Measurements from ENCODE around the gene C4orf50. TPM values are rescaled to one million over a fixed set of nuclear protein-coding genes. Genes with fewer than 3 reads are reported as not detected.

Gene C4orf50
- polyA plus RNA-seq, 3 donors, result not detected

- Mint-ChIP-seq H3K27ac (no peak overlapping the region), H3K4me1 (peaks cover 5% of the 10 kb centered on the region), H3K27me3 (ENCODE audit: low read depth in 3 of 3) (peaks cover 0 to 10% (median 4%) of the 10 kb centered on the region in 3 donors), H3K9me3 (no peaks in the 10 kb centered on the region), H3K36me3 (no peaks in the 10 kb centered on the region), H3K4me3 (no peak overlapping the region)
- no peaks in the 10 kb centered on the region for H3K4me1 ChIP-seq (ENCODE audit: control insufficient read depth in 1 of 2, insufficient read depth in 2 of 2, low read length in 2 of 2)
- H2AFZ ChIP-seq (ENCODE audit: insufficient read depth, low read depth, low read length, poor library complexity, severe bottlenecking), result no peak overlapping the region
- H3K36me3 ChIP-seq (replicated peaks in 1 of 2; ENCODE audit: control insufficient read depth in 1 of 2, insufficient read depth in 2 of 2, low read length in 2 of 2), result no peaks in the 10 kb centered on the region
- H3K9ac ChIP-seq (ENCODE audit: insufficient read depth, low read length, poor library complexity, severe bottlenecking), result no peak overlapping the region
- intact Hi-C loops (cut with micrococcal nuclease), result no loop called here
- no peak for TF ChIP-seq CTCF (IDR thresholded peaks at IDR 0.05)
- no peak overlapping the region for H3K27ac ChIP-seq (ENCODE audit: low read depth in 1 of 2, low read length in 2 of 2)
- no peak overlapping the region for H3K4me2 ChIP-seq (replicated peaks; ENCODE audit: extremely low read depth, low read length, poor library complexity, severe bottlenecking)
- no peaks in the 10 kb centered on the region for H3K27me3 ChIP-seq (ENCODE audit: control insufficient read depth in 2 of 2, insufficient read depth in 2 of 2, low read length in 2 of 2)
- WGBS (ENCODE audit: insufficient coverage), result 75% methylated on average over 7 of the region's 11 CpGs
- no peaks in the 10 kb centered on the region for H3K79me2 ChIP-seq (ENCODE audit: insufficient read depth, low read length)
- no peaks in the 10 kb centered on the region for H4K20me1 ChIP-seq (ENCODE audit: insufficient read depth, low read length)
- no peak overlapping the region for H3K4me3 ChIP-seq (replicated peaks in 1 of 3; ENCODE audit: low read depth in 2 of 3, low read length in 3 of 3)
- no peaks in the 10 kb centered on the region for H3K9me3 ChIP-seq (replicated peaks in 1 of 2; ENCODE audit: control insufficient read depth in 1 of 2, insufficient read depth in 1 of 2, low read length in 2 of 2)
- DNase-seq, result no peak
These were observed 14.3 kb upstream of the C4orf50 start for GRCh38 chr4:6032249-6033244.

- 30% methylated on average over 4 of the region's 5 CpGs for WGBS (ENCODE audit: insufficient coverage)
- Mint-ChIP-seq H3K4me3 (no peak overlapping the region), H3K27me3 (ENCODE audit: low read depth in 3 of 3) (peaks cover 0 to 10% (median 4%) of the 10 kb centered on the region in 3 donors), H3K9me3 (no peaks in the 10 kb centered on the region), H3K27ac (no peak overlapping the region), H3K4me1 (peaks cover 5% of the 10 kb centered on the region), H3K36me3 (no peaks in the 10 kb centered on the region)
- Histone ChIP-seq H3K79me2 (ENCODE audit: insufficient read depth, low read length) (no peaks in the 10 kb centered on the region), H3K9ac (ENCODE audit: insufficient read depth, low read length, poor library complexity, severe bottlenecking) (no peak overlapping the region), H3K27me3 (ENCODE audit: control insufficient read depth in 2 of 2, insufficient read depth in 2 of 2, low read length in 2 of 2) (no peaks in the 10 kb centered on the region), H3K4me3 (replicated peaks in 1 of 3; ENCODE audit: low read depth in 2 of 3, low read length in 3 of 3) (no peak overlapping the region), H3K36me3 (replicated peaks in 1 of 2; ENCODE audit: control insufficient read depth in 1 of 2, insufficient read depth in 2 of 2, low read length in 2 of 2) (no peaks in the 10 kb centered on the region), H3K9me3 (replicated peaks in 1 of 2; ENCODE audit: control insufficient read depth in 1 of 2, insufficient read depth in 1 of 2, low read length in 2 of 2) (no peaks in the 10 kb centered on the region), H2AFZ (ENCODE audit: insufficient read depth, low read depth, low read length, poor library complexity, severe bottlenecking) (no peak overlapping the region), H3K4me2 (replicated peaks; ENCODE audit: extremely low read depth, low read length, poor library complexity, severe bottlenecking) (no peak overlapping the region), H4K20me1 (ENCODE audit: insufficient read depth, low read length) (no peaks in the 10 kb centered on the region), H3K4me1 (ENCODE audit: control insufficient read depth in 1 of 2, insufficient read depth in 2 of 2, low read length in 2 of 2) (no peaks in the 10 kb centered on the region), H3K27ac (ENCODE audit: low read depth in 1 of 2, low read length in 2 of 2) (no peak overlapping the region)
- intact Hi-C loops (cut with micrococcal nuclease), result no loop called here
- no peak for TF ChIP-seq CTCF (IDR thresholded peaks at IDR 0.05)
- no peak for DNase-seq
These were observed 13.6 kb upstream of the C4orf50 start for GRCh38 chr4:6031846-6032245.
